WTC11 (cell line): Measurements from ENCODE around the gene CFAP77. TPM values are rescaled to one million over a fixed set of nuclear protein-coding genes. Genes with fewer than 3 reads are reported as not detected.

Source experiments
- ATAC-seq: fragments of 200-7000 bp; cut with Tn5 transposase; 2 replicates; pipeline ENCODE4 v1.10.0; 2021; ENCODE audit warnings: mild to moderate bottlenecking, moderate library complexity
- CTCF ChIA-PET: fragments of 300-600 bp; sonication (Branson Sonifier 250); formaldehyde crosslinking; loops from one replicate; lab custom pipeline; 2021; ENCODE audit warnings: antibody characterized with exemption; lab: Charles Lee
- POLR2A ChIA-PET: fragments of 350-600 bp; sonication (Branson Sonifier 250); formaldehyde crosslinking; loops from one replicate; lab custom pipeline; 2021; ENCODE audit warnings: antibody characterized with exemption; lab: Charles Lee
- DNase-seq: peaks from one replicate; pipeline ENCODE4 v3.0.0; 2021; ENCODE audit warnings: low spot score
- H3K27ac Mint-ChIP-seq: 2 replicates; pipeline ENCODE4 v1.8.0; 2021; ENCODE audit warnings: mixed read lengths
- H3K27me3 Mint-ChIP-seq: 2 replicates; pipeline ENCODE4 v1.8.0; 2021; ENCODE audit warnings: low read depth, mild to moderate bottlenecking, moderate library complexity, mixed read lengths
- H3K36me3 Mint-ChIP-seq: 2 replicates; pipeline ENCODE4 v1.8.0; 2021; ENCODE audit warnings: mixed read lengths
- H3K4me1 Mint-ChIP-seq: 2 replicates; pipeline ENCODE4 v1.8.0; 2022; ENCODE audit warnings: mixed read lengths
- H3K4me3 Mint-ChIP-seq: 2 replicates; pipeline ENCODE4 v1.8.0; 2021; ENCODE audit warnings: mild to moderate bottlenecking, moderate library complexity, mixed read lengths
- H3K9me3 Mint-ChIP-seq: 2 replicates; pipeline ENCODE4 v1.8.0; 2021; ENCODE audit warnings: mixed read lengths
- CBFB ChIP-seq: sonication (generic); formaldehyde crosslinking; IDR thresholded peaks from 2 replicates; pipeline ENCODE4 v1.8.1; 2022; ENCODE audit warnings: mild to moderate bottlenecking, low read depth, missing genetic modification reagents
- CREM ChIP-seq: sonication (generic); formaldehyde crosslinking; IDR thresholded peaks from 2 replicates; pipeline ENCODE4 v1.8.1; 2022; ENCODE audit warnings: mild to moderate bottlenecking, missing genetic modification reagents, moderate library complexity
- FOXP1 ChIP-seq: sonication (generic); formaldehyde crosslinking; IDR thresholded peaks from 2 replicates; pipeline ENCODE4 v1.8.0; 2022; ENCODE audit warnings: missing genetic modification reagents, mild to moderate bottlenecking, moderate library complexity, borderline replicate concordance
- KAT7 ChIP-seq: sonication (generic); formaldehyde crosslinking; IDR thresholded peaks from 2 replicates; pipeline ENCODE4 v1.8.1; 2023; ENCODE audit warnings: missing genetic modification reagents, mild to moderate bottlenecking, borderline replicate concordance
- OVOL2 ChIP-seq: fragments of 250-450 bp; sonication (Bioruptor Pico); IDR thresholded peaks from 2 replicates; pipeline ENCODE4 v1.9.0; 2021; ENCODE audit warnings: mild to moderate bottlenecking, borderline replicate concordance
- RORB ChIP-seq: fragments of 250-450 bp; sonication (Bioruptor Pico); IDR thresholded peaks from 2 replicates; pipeline ENCODE4 v1.9.0; 2021; ENCODE audit warnings: mild to moderate bottlenecking
- SP1 ChIP-seq: sonication (generic); formaldehyde crosslinking; conservative IDR thresholded peaks from 2 replicates; pipeline ENCODE4 v1.8.1; 2022; ENCODE audit warnings: missing genetic modification reagents
- ZBTB21 ChIP-seq: sonication (generic); formaldehyde crosslinking; IDR thresholded peaks from 2 replicates; pipeline ENCODE4 v1.8.1; 2023; ENCODE audit warnings: mild to moderate bottlenecking, missing genetic modification reagents, borderline replicate concordance
- ZNF138 ChIP-seq: sonication (generic); formaldehyde crosslinking; conservative IDR thresholded peaks from 2 replicates; pipeline ENCODE4 v1.8.1; 2022; ENCODE audit warnings: mild to moderate bottlenecking, moderate library complexity, missing genetic modification reagents
- ZNF416 ChIP-seq: fragments of 250-450 bp; sonication (Bioruptor Pico); IDR thresholded peaks from 2 replicates; pipeline ENCODE4 v1.9.0; 2021; ENCODE audit warnings: mild to moderate bottlenecking, inconsistent platforms
- ZNF671 ChIP-seq: fragments of 250-450 bp; sonication (Bioruptor Pico); IDR thresholded peaks from 2 replicates; pipeline ENCODE4 v1.8.0; 2021; ENCODE audit warnings: mild to moderate bottlenecking
- total RNA-seq: library from RNA; stranded (reverse); gene quantifications from 3 replicates; pipeline ENCODE4 v1.2.3, GENCODE V29; 2021
- TF ChIP-seq, protein P1 (sequence below): sonication (generic); formaldehyde crosslinking; IDR thresholded peaks from 2 replicates; pipeline ENCODE4 v1.8.0; 2023; ENCODE audit warnings: missing genetic modification reagents
- TF ChIP-seq, protein P2 (sequence below): fragments of 250-450 bp; sonication (Bioruptor Pico); IDR thresholded peaks from 2 replicates; pipeline ENCODE4 v1.9.0; 2021; ENCODE audit warnings: mild to moderate bottlenecking, borderline replicate concordance
- TF ChIP-seq, protein P3 (sequence below): fragments of 250-450 bp; sonication (Bioruptor Pico); IDR thresholded peaks from 2 replicates; pipeline ENCODE4 v1.9.0; 2021; ENCODE audit warnings: mild to moderate bottlenecking
- TF ChIP-seq, protein P4 (sequence below): fragments of 250-450 bp; sonication (Bioruptor Pico); IDR thresholded peaks from 2 replicates; pipeline ENCODE4 v1.9.0; 2021; ENCODE audit warnings: mild to moderate bottlenecking
- TF ChIP-seq, protein P5 (sequence below): sonication (generic); formaldehyde crosslinking; conservative IDR thresholded peaks from 2 replicates; pipeline ENCODE4 v1.8.1; 2023; ENCODE audit warnings: mild to moderate bottlenecking, low read depth, missing genetic modification reagents, moderate library complexity
- TF ChIP-seq, protein P6 (sequence below): sonication (generic); formaldehyde crosslinking; IDR thresholded peaks from 2 replicates; pipeline ENCODE4 v1.8.0; 2022; ENCODE audit warnings: mild to moderate bottlenecking, missing genetic modification reagents

Gene CFAP77
- total RNA-seq, 1 experiment from 2014 or later = 1.2 TPM

DNA sequence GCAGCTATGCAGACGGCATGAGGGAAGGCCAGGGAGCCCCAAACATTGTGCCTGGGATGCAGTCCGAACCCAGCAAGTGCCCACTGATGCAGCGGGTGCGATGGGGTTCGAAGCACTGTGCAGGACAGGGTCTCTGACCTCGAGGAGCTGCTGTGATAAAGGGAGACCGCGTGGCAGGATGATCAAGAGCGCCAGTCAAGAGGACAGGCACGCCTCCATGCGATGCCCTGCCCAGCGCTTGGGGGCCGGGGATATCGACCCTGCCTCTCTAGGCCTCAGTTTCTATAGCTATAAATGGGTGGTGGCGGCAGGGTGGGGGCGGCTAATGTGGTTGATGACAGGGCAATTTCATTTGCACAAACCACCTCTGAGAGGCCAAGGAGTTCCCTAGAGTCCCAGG lies 87.7 kb downstream of the CFAP77 start (continued):
- TF ChIP-seq ZNF416 (no peak), CREM (CRISPR knock-in tag) (no peak), ZNF671 (CRISPR knock-in tag) (no peak), OVOL2 (no peak)
- TF ChIP-seq, protein P1, sequence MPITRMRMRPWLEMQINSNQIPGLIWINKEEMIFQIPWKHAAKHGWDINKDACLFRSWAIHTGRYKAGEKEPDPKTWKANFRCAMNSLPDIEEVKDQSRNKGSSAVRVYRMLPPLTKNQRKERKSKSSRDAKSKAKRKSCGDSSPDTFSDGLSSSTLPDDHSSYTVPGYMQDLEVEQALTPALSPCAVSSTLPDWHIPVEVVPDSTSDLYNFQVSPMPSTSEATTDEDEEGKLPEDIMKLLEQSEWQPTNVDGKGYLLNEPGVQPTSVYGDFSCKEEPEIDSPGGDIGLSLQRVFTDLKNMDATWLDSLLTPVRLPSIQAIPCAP = no peak

DNA sequence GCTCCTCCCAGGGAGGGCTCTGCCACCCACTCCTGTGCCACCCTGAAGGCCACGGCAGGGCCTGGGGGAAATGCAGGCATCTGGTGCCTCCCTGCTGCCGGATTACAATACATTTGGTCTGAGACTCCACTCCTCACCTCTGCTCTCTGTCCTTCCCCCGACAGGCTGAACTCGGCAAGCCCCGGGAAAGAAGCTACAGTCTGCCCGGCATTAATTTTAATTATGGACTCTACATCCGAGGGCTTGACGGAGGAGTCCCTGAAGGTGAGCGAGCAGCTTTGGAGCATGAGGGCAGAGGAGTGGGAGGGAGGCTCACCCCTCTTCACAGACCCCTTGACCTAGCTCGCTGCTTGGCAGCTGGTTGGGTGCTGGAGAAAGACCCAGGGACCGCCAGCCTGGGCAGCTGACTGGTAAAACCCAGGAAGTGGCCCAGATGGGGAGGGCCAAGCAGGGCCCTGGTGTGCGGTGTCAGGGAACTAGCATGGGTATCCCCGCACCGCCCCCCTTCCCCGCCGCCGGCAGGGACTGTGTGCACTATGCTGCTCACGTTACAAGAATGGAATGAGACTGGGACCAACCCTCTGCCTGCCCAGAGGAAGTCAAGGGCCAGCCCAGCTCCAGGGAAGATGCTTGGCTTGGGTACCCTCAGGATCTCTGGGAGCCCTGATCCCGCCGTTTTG lies 88.7 kb downstream of the CFAP77 start:
- DNase-seq (peak; percentile 30), ATAC-seq (peak; percentile 79)
- CTCF ChIA-PET = interaction anchor here (0.6 to 2.0 kb wide), 3 partner anchors 48 to 313 kb away, joined by 3 to 9 read pairs (median 5); no protein-coding TSS in a partner anchor
- Mint-ChIP-seq H3K36me3 (peaks cover 5% of the 10 kb centered on the region; the same call in 1 of the 2 replicates), H3K4me3 (no peak overlapping the region), H3K4me1 (peaks cover under 1% of the 10 kb centered on the region), H3K9me3 (peaks cover 13% of the 10 kb centered on the region), H3K27me3 (no peaks in the 10 kb centered on the region)
- POLR2A ChIA-PET = no interaction called here
- TF ChIP-seq, protein P2, sequence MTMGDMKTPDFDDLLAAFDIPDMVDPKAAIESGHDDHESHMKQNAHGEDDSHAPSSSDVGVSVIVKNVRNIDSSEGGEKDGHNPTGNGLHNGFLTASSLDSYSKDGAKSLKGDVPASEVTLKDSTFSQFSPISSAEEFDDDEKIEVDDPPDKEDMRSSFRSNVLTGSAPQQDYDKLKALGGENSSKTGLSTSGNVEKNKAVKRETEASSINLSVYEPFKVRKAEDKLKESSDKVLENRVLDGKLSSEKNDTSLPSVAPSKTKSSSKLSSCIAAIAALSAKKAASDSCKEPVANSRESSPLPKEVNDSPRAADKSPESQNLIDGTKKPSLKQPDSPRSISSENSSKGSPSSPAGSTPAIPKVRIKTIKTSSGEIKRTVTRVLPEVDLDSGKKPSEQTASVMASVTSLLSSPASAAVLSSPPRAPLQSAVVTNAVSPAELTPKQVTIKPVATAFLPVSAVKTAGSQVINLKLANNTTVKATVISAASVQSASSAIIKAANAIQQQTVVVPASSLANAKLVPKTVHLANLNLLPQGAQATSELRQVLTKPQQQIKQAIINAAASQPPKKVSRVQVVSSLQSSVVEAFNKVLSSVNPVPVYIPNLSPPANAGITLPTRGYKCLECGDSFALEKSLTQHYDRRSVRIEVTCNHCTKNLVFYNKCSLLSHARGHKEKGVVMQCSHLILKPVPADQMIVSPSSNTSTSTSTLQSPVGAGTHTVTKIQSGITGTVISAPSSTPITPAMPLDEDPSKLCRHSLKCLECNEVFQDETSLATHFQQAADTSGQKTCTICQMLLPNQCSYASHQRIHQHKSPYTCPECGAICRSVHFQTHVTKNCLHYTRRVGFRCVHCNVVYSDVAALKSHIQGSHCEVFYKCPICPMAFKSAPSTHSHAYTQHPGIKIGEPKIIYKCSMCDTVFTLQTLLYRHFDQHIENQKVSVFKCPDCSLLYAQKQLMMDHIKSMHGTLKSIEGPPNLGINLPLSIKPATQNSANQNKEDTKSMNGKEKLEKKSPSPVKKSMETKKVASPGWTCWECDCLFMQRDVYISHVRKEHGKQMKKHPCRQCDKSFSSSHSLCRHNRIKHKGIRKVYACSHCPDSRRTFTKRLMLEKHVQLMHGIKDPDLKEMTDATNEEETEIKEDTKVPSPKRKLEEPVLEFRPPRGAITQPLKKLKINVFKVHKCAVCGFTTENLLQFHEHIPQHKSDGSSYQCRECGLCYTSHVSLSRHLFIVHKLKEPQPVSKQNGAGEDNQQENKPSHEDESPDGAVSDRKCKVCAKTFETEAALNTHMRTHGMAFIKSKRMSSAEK (CRISPR knock-in tag) = no peak
- TF ChIP-seq, protein P3, sequence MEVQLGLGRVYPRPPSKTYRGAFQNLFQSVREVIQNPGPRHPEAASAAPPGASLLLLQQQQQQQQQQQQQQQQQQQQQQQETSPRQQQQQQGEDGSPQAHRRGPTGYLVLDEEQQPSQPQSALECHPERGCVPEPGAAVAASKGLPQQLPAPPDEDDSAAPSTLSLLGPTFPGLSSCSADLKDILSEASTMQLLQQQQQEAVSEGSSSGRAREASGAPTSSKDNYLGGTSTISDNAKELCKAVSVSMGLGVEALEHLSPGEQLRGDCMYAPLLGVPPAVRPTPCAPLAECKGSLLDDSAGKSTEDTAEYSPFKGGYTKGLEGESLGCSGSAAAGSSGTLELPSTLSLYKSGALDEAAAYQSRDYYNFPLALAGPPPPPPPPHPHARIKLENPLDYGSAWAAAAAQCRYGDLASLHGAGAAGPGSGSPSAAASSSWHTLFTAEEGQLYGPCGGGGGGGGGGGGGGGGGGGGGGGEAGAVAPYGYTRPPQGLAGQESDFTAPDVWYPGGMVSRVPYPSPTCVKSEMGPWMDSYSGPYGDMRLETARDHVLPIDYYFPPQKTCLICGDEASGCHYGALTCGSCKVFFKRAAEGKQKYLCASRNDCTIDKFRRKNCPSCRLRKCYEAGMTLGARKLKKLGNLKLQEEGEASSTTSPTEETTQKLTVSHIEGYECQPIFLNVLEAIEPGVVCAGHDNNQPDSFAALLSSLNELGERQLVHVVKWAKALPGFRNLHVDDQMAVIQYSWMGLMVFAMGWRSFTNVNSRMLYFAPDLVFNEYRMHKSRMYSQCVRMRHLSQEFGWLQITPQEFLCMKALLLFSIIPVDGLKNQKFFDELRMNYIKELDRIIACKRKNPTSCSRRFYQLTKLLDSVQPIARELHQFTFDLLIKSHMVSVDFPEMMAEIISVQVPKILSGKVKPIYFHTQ (CRISPR knock-in tag) = no peak
- TF ChIP-seq SP1 (CRISPR knock-in tag) = no peak
- no peak for TF ChIP-seq RORB (CRISPR knock-in tag)
- no peak for TF ChIP-seq CBFB
- TF ChIP-seq ZNF138 (CRISPR knock-in tag) = no peak
- no peak for TF ChIP-seq ZBTB21 (CRISPR knock-in tag)
- TF ChIP-seq, protein P4, sequence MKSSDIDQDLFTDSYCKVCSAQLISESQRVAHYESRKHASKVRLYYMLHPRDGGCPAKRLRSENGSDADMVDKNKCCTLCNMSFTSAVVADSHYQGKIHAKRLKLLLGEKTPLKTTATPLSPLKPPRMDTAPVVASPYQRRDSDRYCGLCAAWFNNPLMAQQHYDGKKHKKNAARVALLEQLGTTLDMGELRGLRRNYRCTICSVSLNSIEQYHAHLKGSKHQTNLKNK = no peak
- no peak for TF ChIP-seq ZNF671 (CRISPR knock-in tag)
- TF ChIP-seq, all 79 proteins: peak for 0
- H3K27ac Mint-ChIP-seq = no peak overlapping the region

DNA sequence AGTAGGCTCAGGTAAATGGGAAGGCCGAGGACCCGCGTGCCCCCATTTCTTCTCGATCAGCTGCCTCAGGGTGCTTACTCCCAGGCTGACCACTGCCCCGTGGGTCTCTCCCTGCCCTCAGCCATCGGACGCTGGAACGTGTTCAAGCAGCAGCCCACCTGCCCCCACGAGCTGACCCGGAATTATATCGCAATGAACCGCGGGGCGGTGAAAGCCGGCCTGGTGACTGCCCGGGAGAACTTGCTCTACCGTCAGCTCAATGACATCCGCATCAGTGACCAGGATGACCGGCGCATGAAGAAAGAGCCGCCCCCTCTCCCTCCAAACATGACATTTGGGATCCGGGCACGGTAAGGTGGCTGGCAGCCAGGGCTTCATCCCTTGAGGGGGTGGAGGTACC lies 89.2 kb downstream of the CFAP77 start:
- TF ChIP-seq, protein P5, sequence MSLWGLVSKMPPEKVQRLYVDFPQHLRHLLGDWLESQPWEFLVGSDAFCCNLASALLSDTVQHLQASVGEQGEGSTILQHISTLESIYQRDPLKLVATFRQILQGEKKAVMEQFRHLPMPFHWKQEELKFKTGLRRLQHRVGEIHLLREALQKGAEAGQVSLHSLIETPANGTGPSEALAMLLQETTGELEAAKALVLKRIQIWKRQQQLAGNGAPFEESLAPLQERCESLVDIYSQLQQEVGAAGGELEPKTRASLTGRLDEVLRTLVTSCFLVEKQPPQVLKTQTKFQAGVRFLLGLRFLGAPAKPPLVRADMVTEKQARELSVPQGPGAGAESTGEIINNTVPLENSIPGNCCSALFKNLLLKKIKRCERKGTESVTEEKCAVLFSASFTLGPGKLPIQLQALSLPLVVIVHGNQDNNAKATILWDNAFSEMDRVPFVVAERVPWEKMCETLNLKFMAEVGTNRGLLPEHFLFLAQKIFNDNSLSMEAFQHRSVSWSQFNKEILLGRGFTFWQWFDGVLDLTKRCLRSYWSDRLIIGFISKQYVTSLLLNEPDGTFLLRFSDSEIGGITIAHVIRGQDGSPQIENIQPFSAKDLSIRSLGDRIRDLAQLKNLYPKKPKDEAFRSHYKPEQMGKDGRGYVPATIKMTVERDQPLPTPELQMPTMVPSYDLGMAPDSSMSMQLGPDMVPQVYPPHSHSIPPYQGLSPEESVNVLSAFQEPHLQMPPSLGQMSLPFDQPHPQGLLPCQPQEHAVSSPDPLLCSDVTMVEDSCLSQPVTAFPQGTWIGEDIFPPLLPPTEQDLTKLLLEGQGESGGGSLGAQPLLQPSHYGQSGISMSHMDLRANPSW = no peak
- no peak for TF ChIP-seq FOXP1 (CRISPR knock-in tag)
- TF ChIP-seq, protein P6, sequence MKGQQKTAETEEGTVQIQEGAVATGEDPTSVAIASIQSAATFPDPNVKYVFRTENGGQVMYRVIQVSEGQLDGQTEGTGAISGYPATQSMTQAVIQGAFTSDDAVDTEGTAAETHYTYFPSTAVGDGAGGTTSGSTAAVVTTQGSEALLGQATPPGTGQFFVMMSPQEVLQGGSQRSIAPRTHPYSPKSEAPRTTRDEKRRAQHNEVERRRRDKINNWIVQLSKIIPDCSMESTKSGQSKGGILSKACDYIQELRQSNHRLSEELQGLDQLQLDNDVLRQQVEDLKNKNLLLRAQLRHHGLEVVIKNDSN (CRISPR knock-in tag) = no peak
- no peak for TF ChIP-seq KAT7
- DNase-seq = no peak
- H3K27ac Mint-ChIP-seq = no peak overlapping the region
- no peak for ATAC-seq
- H3K4me1 Mint-ChIP-seq = peaks cover 7% of the 10 kb centered on the region
- H3K4me3 Mint-ChIP-seq = no peak overlapping the region
- peaks cover 7% of the 10 kb centered on the region for H3K9me3 Mint-ChIP-seq
- no peaks in the 10 kb centered on the region for H3K27me3 Mint-ChIP-seq
- 0 out of 2 replicates have a peak, but pooled peaks cover 3% of the 10 kb centered on the region for H3K36me3 Mint-ChIP-seq
- POLR2A ChIA-PET = no interaction called here
- CTCF ChIA-PET = interaction anchor here (0.7 to 2.0 kb wide), 4 partner anchors 45 to 79 kb away, joined by 3 to 9 read pairs (median 3); no protein-coding TSS in a partner anchor
